HL-60 (cell line): ENCODE data around the gene SHB.

Experiments used
- DNase-seq, 2 experiments: peaks; one replicate each; pipeline ENCODE4 v3.0.0-alpha.2; 2010 to 2020; ENCODE audit warnings: low read depth in 1 of 2, low spot score in 1 of 2
- H3K27ac ChIP-seq: fragments of 250-450 bp; sonication (Bioruptor Pico); replicated peaks from 2 replicates; pipeline ENCODE4 v1.5.1; 2020; ENCODE audit warnings: mild to moderate bottlenecking, moderate library complexity
- H3K27me3 ChIP-seq: fragments of 250-450 bp; sonication (Bioruptor Pico); 2 replicates; pipeline ENCODE4 v1.5.1; 2021; ENCODE audit warnings: mild to moderate bottlenecking, moderate library complexity; ENCODE audit not compliant: insufficient read depth, poor library complexity, severe bottlenecking
- H3K4me3 ChIP-seq: replicated peaks from 2 replicates; pipeline ENCODE4 v1.5.1; 2011; ENCODE audit warnings: mild to moderate bottlenecking, control low read depth, low read length; ENCODE audit not compliant: insufficient read depth
- CTCF ChIP-seq: IDR thresholded peaks from one replicate; pipeline ENCODE4 v1.5.1; 2011; ENCODE audit warnings: low read length, control low read depth, inconsistent platforms; ENCODE audit not compliant: insufficient read depth
- GABPA ChIP-seq: IDR thresholded peaks from 2 replicates; pipeline ENCODE4 v1.6.1; 2012; ENCODE audit warnings: low read depth
- POLR2AphosphoS5 ChIP-seq: IDR thresholded peaks from 2 replicates; pipeline ENCODE4 v1.6.1; 2012; ENCODE audit warnings: low read depth
- REST ChIP-seq: IDR thresholded peaks from 2 replicates; pipeline ENCODE4 v1.6.1; 2012; ENCODE audit warnings: low read depth; ENCODE audit not compliant: insufficient replicate concordance
- SPI1 ChIP-seq: IDR thresholded peaks from 2 replicates; pipeline ENCODE4 v1.6.1; 2012; ENCODE audit warnings: low read depth, mild to moderate bottlenecking, borderline replicate concordance

Gene SHB

GRCh38 chr9:38074441-38074961 is 5.5 kb upstream of the SHB start:
- peak in 1 of 2 experiments; percentile 68 for DNase-seq
- H3K4me3 ChIP-seq = no peak overlapping the region
- TF ChIP-seq POLR2AphosphoS5 (no peak), SPI1 (peak; percentile 98)
- H3K27me3 ChIP-seq = peaks cover 2% of the 10 kb centered on the region
- H3K27ac ChIP-seq = no peak overlapping the region

- no peak overlapping the region for H3K4me3 ChIP-seq
- H3K27me3 ChIP-seq = peaks cover 2% of the 10 kb centered on the region
- DNase-seq = no peak
- H3K27ac ChIP-seq = no peak overlapping the region
- TF ChIP-seq REST (no peak), SPI1 (no peak), CTCF (no peak), POLR2AphosphoS5 (no peak), GABPA (no peak)
Measured at GRCh38 chr9:38073882-38074281, 4.9 kb upstream of the SHB start.

- peaks cover 13% of the 10 kb centered on the region for H3K27me3 ChIP-seq
- DNase-seq = no peak
- TF ChIP-seq POLR2AphosphoS5 = no peak
- H3K27ac ChIP-seq = no peak overlapping the region
- H3K4me3 ChIP-seq = no peak overlapping the region
Measured at GRCh38 chr9:38071470-38072134, 2.6 kb upstream of the SHB start.

- H3K27ac ChIP-seq = no peak overlapping the region
- DNase-seq = no peak
Measured at GRCh38 chr9:38067859-38068681, 957 bp downstream of the SHB start.

More at GRCh38 chr9:38067859-38068681, 957 bp downstream of the SHB start:
- no peak for TF ChIP-seq SPI1
- TF ChIP-seq GABPA = no peak
- TF ChIP-seq REST = no peak
- no peak for TF ChIP-seq CTCF
- TF ChIP-seq POLR2AphosphoS5 = no peak
- Histone ChIP-seq H3K4me3 (peak overlapping the region; percentile 57), H3K27me3 (peaks cover 16% of the 10 kb centered on the region)
